GM12865 (cell line): ENCODE measurements around the gene MAD1L1.
"Not testable (repeated sequence)": the region's sequence is repeated elsewhere in the genome, so short reads cannot be mapped to it uniquely, and the experiment has no call there.

ENCODE experiments used
- DNase-seq: peaks from one replicate; pipeline ENCODE4 v3.0.0; 2010; ENCODE audit warnings: low read depth
- H3K4me3 ChIP-seq: 2 replicates; pipeline ENCODE4 v1.5.1; 2011; ENCODE audit warnings: mild to moderate bottlenecking, low read depth, low read length, control low read depth
- CTCF ChIP-seq: IDR thresholded peaks from 2 replicates; pipeline ENCODE4 v1.5.1; 2011; ENCODE audit warnings: low read length, control low read depth, low read depth, inconsistent platforms; ENCODE audit not compliant: insufficient read depth; ENCODE audit errors: missing control alignments

MAD1L1 gene

GRCh38 chr7:2060701-2061100, 172.0 kb downstream of the MAD1L1 start:
- no peak for TF ChIP-seq CTCF
- DNase-seq = no peak
- H3K4me3 ChIP-seq = no peak overlapping the region

- TF ChIP-seq CTCF = no peak
- H3K4me3 ChIP-seq = no peak overlapping the region
- DNase-seq = no peak
These were observed 172.6 kb downstream of the MAD1L1 start for GRCh38 chr7:2059964-2060700.

DNA sequence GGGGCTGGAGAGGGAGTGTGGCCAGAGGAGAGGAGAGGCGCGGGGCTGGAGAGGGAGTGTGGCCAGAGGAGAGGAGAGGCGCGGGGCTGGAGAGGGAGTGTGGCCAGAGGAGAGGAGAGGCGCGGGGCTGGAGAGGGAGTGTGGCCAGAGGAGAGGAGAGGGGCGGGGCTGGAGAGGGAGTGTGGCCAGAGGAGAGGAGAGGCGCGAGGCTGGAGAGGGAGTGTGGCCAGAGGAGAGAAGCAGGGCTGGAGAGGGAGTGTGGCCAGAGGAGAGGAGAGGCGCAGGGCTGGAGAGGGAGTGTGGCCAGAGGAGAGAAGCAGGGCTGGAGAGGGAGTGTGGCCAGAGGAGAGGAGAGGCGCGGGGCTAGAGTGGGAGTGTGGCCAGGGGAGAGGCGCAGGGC, 174.5 kb downstream of the MAD1L1 start:
- H3K4me3 ChIP-seq, DNase-seq: not testable (repeated sequence)

DNA sequence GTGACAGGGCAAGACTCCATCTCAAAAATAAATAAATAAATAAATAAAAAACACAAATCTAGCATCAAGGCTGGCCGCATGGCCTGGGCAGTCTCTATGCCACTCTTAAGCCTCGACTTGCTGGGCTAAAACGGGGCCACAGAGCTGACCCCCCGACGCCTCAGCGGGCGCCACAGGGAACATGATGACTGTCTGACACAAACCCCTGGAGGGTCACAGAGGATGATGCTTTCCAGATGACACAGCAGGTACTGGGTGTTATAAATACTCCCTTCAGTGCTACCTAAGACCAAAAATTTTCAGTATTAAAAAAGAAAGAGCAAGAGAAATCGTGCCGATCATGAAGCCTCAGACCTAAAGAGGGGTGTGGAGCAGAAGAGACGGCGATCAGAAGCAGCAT, 176.8 kb downstream of the MAD1L1 start:
- DNase-seq = no peak
- no peak overlapping the region for H3K4me3 ChIP-seq
- TF ChIP-seq CTCF = no peak

DNA sequence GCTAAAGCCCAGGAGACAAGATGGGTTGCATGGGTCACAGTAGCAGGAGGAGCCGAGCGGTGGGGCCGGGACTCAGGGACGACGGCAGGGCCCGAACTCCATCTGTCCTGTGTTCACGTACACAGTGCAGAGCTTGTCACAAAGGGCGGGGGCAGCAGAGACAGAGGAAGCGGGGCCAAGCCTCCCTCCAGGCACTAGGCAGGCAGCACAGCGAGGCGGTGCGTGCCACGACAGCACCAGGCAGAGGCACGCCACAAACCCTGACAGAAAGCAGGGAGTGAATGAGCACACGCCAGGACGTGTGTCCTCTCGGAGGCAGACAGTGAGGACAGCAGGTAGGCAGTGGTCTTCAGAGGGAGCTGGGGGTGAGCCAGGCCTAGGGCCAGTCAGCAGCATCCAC, 177.8 kb downstream of the MAD1L1 start:
- TF ChIP-seq CTCF = no peak
- H3K4me3 ChIP-seq = no peak overlapping the region
- no peak for DNase-seq

GRCh38 chr7:2053395-2053794, 179.3 kb downstream of the MAD1L1 start:
- no peak for DNase-seq
- H3K4me3 ChIP-seq = no peak overlapping the region
- no peak for TF ChIP-seq CTCF

DNA sequence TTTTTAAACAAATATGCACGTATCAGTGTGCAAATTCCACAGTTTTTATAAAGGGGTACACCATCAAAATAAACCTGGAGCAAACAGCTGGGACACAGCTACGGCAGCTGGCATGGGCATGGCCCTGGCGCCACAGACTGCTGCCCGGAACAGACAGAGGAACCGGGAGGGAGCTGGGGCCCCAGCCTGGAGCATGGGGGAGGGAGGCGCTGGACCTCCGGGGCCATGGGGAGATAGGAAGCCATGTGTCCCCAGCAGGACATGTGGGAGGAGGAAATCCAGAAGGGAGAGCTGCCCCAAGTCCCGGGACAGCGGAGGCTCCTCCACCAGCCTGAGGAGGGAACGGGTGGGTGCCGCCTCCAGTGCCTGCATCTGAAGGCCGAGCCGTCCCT, 180.1 kb downstream of the MAD1L1 start:
- H3K4me3 ChIP-seq = no peak overlapping the region
- no peak for TF ChIP-seq CTCF
- no peak for DNase-seq
